NCI-H446 (cell line): Measurements from ENCODE around the gene IKZF3.
"Not testable (repeated sequence)": the region's sequence is repeated elsewhere in the genome, so short reads cannot be mapped to it uniquely, and the experiment has no call there.

Source experiments
- DNase-seq, 2 experiments: peaks; one replicate each; lab custom pipeline; 2025; lab: John Stamatoyannopoulos, UW

IKZF3 gene

GRCh38 chr17:39716879-39717536 lies 147.1 kb downstream of the IKZF3 start:
- DNase-seq: no peak

GRCh38 chr17:39716073-39716818 lies 147.9 kb downstream of the IKZF3 start:
- no peak for DNase-seq

GRCh38 chr17:39715375-39716072 lies 148.6 kb downstream of the IKZF3 start:
- DNase-seq: no peak

- no peak for DNase-seq
Observed at GRCh38 chr17:39714234-39714633, 149.9 kb downstream of the IKZF3 start.

- no peak for DNase-seq
Observed at GRCh38 chr17:39711851-39712250, 152.3 kb downstream of the IKZF3 start.

GRCh38 chr17:39711071-39711470 lies 153.0 kb downstream of the IKZF3 start:
- DNase-seq: not testable (repeated sequence)

GRCh38 chr17:39709998-39710964 lies 153.8 kb downstream of the IKZF3 start:
- DNase-seq: no peak

- DNase-seq: no peak
Observed at GRCh38 chr17:39709319-39709997, 154.7 kb downstream of the IKZF3 start.
